Neural progenitor cell (in vitro differentiated cells): ENCODE measurements around the gene MDP1.

Experiments
- CTCF ChIP-seq: fragments of 200-600 bp; sonication (generic); IDR thresholded peaks from 2 replicates; pipeline ENCODE4 v1.5.1; 2017; ENCODE audit warnings: antibody characterized with exemption, mild to moderate bottlenecking
- EZH2 ChIP-seq: fragments of 200-600 bp; sonication (generic); IDR thresholded peaks from 2 replicates; pipeline ENCODE4 v1.6.1; 2017; ENCODE audit warnings: antibody characterized with exemption, mild to moderate bottlenecking, moderate library complexity
- EZH2phosphoT487 ChIP-seq: fragments of 200-600 bp; sonication (generic); IDR thresholded peaks from 2 replicates; pipeline ENCODE4 v1.6.1; 2017; ENCODE audit warnings: antibody characterized with exemption

- TF ChIP-seq CTCF, result no peak
- TF ChIP-seq EZH2phosphoT487, result no peak
- TF ChIP-seq EZH2, result no peak
These were observed 11.4 kb downstream of the MDP1 start for GRCh38 chr14:24204163-24205146.
